Right atrium auricular region (tissue), 2 donors: ENCODE data around the gene PMEPA1. TPM values are rescaled to one million over a fixed set of nuclear protein-coding genes. Genes with fewer than 3 reads are reported as not detected.
A peak's percentile ranks its signal among the peaks of the same experiment; 100 is the strongest.
"Not testable (repeated sequence)": the region's sequence is repeated elsewhere in the genome, so short reads cannot be mapped to it uniquely, and the experiment has no call there.

Experiments used
- DNase-seq: peaks from one replicate; pipeline ENCODE4 v3.0.0-alpha.2; 2019; ENCODE audit warnings: low spot score
- H3K27ac ChIP-seq, 2 donors: fragments of 200-600 bp; sonication (generic); 1 replicate in 1 of 2; 2 replicates in 1 of 2; pipeline ENCODE4 v1.5.1; 2016 to 2019
- H3K27me3 ChIP-seq, 2 donors: fragments of 200-600 bp; sonication (generic); one replicate each; pipeline versions ENCODE4 v1.5.1 to v1.6.0; 2017 to 2019
- H3K36me3 ChIP-seq: fragments of 200-600 bp; sonication (generic); one replicate; pipeline ENCODE4 v1.5.1; 2016
- H3K4me1 ChIP-seq, 2 donors: fragments of 200-600 bp; sonication (generic); one replicate each; pipeline versions ENCODE4 v1.5.1 to v1.6.0; 2017 to 2019
- H3K4me3 ChIP-seq, 2 donors: fragments of 200-600 bp; sonication (generic); 1 replicate in 1 of 2; 2 replicates in 1 of 2; pipeline ENCODE4 v1.5.1; 2017 to 2019; ENCODE audit warnings: mild to moderate bottlenecking in 1 of 2, moderate library complexity in 1 of 2
- H3K9me3 ChIP-seq, 2 donors: fragments of 200-600 bp; sonication (generic); one replicate each; pipeline ENCODE4 v1.5.1; 2019
- CTCF ChIP-seq, 2 donors: fragments of 200-600 bp; sonication (generic); IDR thresholded peaks; one replicate each; pipeline ENCODE4 v1.5.1; 2019; ENCODE audit warnings: antibody characterized with exemption in 2 of 2
- total RNA-seq, 2 donors: library from RNA; depleted of rRNA; stranded (reverse); fragments of >200 nt; gene quantifications; one replicate each; pipeline ENCODE4 v1.1.0, GENCODE V29; 2016

PMEPA1 gene
- total RNA-seq, 2 donors from 2014 or later = 12.5 to 16.7 TPM

GRCh38 chr20:57638173-57638894, 71.5 kb downstream of the PMEPA1 start:
- TF ChIP-seq CTCF (IDR thresholded peaks at IDR 0.05) = no peak
- H3K36me3 ChIP-seq = no peaks in the 10 kb centered on the region
- H3K27me3 ChIP-seq = no peaks in the 10 kb centered on the region
- no peak overlapping the region for H3K4me3 ChIP-seq
- H3K9me3 ChIP-seq = peaks cover 3 to 13% of the 10 kb centered on the region in 2 donors
- no peak for DNase-seq
- no peaks in the 10 kb centered on the region for H3K4me1 ChIP-seq
- H3K27ac ChIP-seq = no peak overlapping the region

DNA sequence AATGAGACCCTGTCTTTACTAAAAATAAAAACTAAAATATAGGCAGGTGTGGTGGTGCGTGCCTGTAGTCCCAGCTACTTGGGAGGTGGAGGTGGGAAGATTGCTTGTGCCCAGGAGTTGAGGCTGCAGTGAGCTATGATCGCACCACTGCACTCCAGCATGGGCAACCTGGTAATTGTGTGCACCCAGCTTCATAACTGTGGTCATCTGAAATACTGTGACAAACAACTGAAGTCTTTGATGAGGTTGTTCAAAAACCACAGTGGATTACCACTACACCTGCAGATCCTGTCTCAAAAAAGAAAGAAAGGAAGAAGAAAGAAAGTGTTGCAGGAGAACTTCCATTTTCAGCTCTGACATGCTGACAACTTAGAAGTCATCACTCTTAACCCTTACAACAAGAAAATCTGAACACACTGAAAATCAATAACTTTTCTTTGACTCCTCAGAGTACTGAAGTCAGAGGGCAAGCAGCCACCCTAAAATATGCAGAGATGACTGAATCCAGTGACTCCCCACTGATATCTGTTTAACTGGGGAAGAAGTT, 75.8 kb downstream of the PMEPA1 start:
- H3K27ac ChIP-seq = no peak overlapping the region
- H3K27me3 ChIP-seq = no peaks in the 10 kb centered on the region
- no peak for DNase-seq
- no peaks in the 10 kb centered on the region for H3K36me3 ChIP-seq
- no peak overlapping the region for H3K4me3 ChIP-seq
- H3K9me3 ChIP-seq = peaks cover 3 to 12% of the 10 kb centered on the region in 2 donors
- H3K4me1 ChIP-seq = peaks cover 0 to 1% of the 10 kb centered on the region in 2 donors
- TF ChIP-seq CTCF (IDR thresholded peaks at IDR 0.05) = no peak

- H3K36me3 ChIP-seq = no peaks in the 10 kb centered on the region
- H3K9me3 ChIP-seq = peaks cover 3 to 12% of the 10 kb centered on the region in 2 donors
- no peak overlapping the region for H3K4me3 ChIP-seq
- peaks cover 0 to 18% of the 10 kb centered on the region in 2 donors for H3K4me1 ChIP-seq
- no peak overlapping the region for H3K27ac ChIP-seq
- no peak for TF ChIP-seq CTCF (IDR thresholded peaks at IDR 0.05)
- no peak for DNase-seq
- no peaks in the 10 kb centered on the region for H3K27me3 ChIP-seq
Observed at GRCh38 chr20:57632286-57632685, 77.5 kb downstream of the PMEPA1 start.

- no peak overlapping the region for H3K27ac ChIP-seq
- TF ChIP-seq CTCF (IDR thresholded peaks at IDR 0.05) = no peak
- H3K9me3 ChIP-seq = peaks cover 0 to 6% of the 10 kb centered on the region in 2 donors
- H3K36me3 ChIP-seq = no peaks in the 10 kb centered on the region
- H3K27me3 ChIP-seq = no peaks in the 10 kb centered on the region
- peak overlapping the region in 1 of 2 donors; percentile 3 for H3K4me3 ChIP-seq
- H3K4me1 ChIP-seq = peaks cover 0 to 20% of the 10 kb centered on the region in 2 donors
- DNase-seq = peak; percentile 52
Observed at GRCh38 chr20:57630061-57630460, 79.8 kb downstream of the PMEPA1 start.

GRCh38 chr20:57629491-57629901, 80.3 kb downstream of the PMEPA1 start:
- H3K27me3 ChIP-seq, H3K27ac ChIP-seq, DNase-seq, H3K36me3 ChIP-seq: not testable (repeated sequence)
- H3K9me3 ChIP-seq = peaks cover 0 to 12% of the 10 kb centered on the region in 2 donors
- H3K4me3 ChIP-seq = peak overlapping the region in 1 of 2 donors; percentile 3
- peaks cover 0 to 20% of the 10 kb centered on the region in 2 donors for H3K4me1 ChIP-seq

GRCh38 chr20:57628962-57629308, 80.9 kb downstream of the PMEPA1 start:
- not testable (repeated sequence) for H3K27me3 ChIP-seq, H3K36me3 ChIP-seq
- H3K27ac ChIP-seq = peak overlapping the region in 1 of 2 donors; percentile 55
- DNase-seq = peak; percentile 38
- H3K9me3 ChIP-seq = peaks cover 0 to 14% of the 10 kb centered on the region in 2 donors
- peak overlapping the region in 1 of 2 donors; percentile 15 for H3K4me3 ChIP-seq
- peaks cover 0 to 20% of the 10 kb centered on the region in 2 donors for H3K4me1 ChIP-seq
